GM23338 (cell line): ENCODE data around the gene GPR85. TPM values are rescaled to one million over a fixed set of nuclear protein-coding genes. Genes with fewer than 3 reads are reported as not detected.

Experiments used
- ATAC-seq: fragments of 200-7000 bp; cut with Tn5 transposase; 3 replicates; pipeline ENCODE4 v1.9.1; 2020
- DNase-seq: peaks from one replicate; pipeline ENCODE4 v3.0.0-alpha.2; 2015; ENCODE audit warnings: low spot score
- H2AFZ ChIP-seq: fragments of 200-600 bp; sonication (generic); 2 replicates; pipeline ENCODE4 v1.8.0; 2016; ENCODE audit warnings: antibody characterized with exemption, mild to moderate bottlenecking, moderate library complexity
- H3F3A ChIP-seq: fragments of 200-600 bp; sonication (generic); replicated peaks from 2 replicates; pipeline ENCODE4 v1.8.0; 2017; ENCODE audit warnings: antibody characterized with exemption, mixed run types, low read depth
- H3K27ac ChIP-seq: fragments of 200-600 bp; sonication (generic); 2 replicates; pipeline ENCODE4 v1.6.1; 2016; ENCODE audit warnings: low read depth
- H3K27me3 ChIP-seq: fragments of 200-600 bp; sonication (generic); 2 replicates; pipeline ENCODE4 v1.8.0; 2016; ENCODE audit warnings: mild to moderate bottlenecking, mixed run types, moderate library complexity; ENCODE audit not compliant: insufficient read depth
- H3K36me3 ChIP-seq: fragments of 200-600 bp; sonication (generic); 2 replicates; pipeline ENCODE4 v1.8.0; 2016; ENCODE audit warnings: mild to moderate bottlenecking; ENCODE audit not compliant: insufficient read depth
- H3K4me1 ChIP-seq: fragments of 200-600 bp; sonication (generic); 2 replicates; pipeline ENCODE4 v1.8.0; 2016; ENCODE audit warnings: mild to moderate bottlenecking, moderate library complexity; ENCODE audit not compliant: insufficient read depth
- H3K4me2 ChIP-seq: fragments of 200-600 bp; sonication (generic); 2 replicates; pipeline ENCODE4 v1.7.1; 2017; ENCODE audit warnings: mixed run types
- H3K4me3 ChIP-seq: fragments of 200-600 bp; sonication (generic); 2 replicates; pipeline ENCODE4 v1.6.1; 2016; ENCODE audit warnings: mixed run types
- H3K79me2 ChIP-seq: fragments of 200-600 bp; sonication (generic); replicated peaks from 2 replicates; pipeline ENCODE4 v1.8.0; 2017; ENCODE audit warnings: mild to moderate bottlenecking; ENCODE audit not compliant: insufficient read depth
- H3K9me2 ChIP-seq: fragments of 200-600 bp; sonication (generic); 2 replicates; pipeline ENCODE4 v1.8.0; 2017; ENCODE audit not compliant: insufficient read depth
- H4K20me1 ChIP-seq: fragments of 200-600 bp; sonication (generic); replicated peaks from 2 replicates; pipeline ENCODE4 v1.8.0; 2017; ENCODE audit warnings: mild to moderate bottlenecking; ENCODE audit not compliant: insufficient read depth
- H3K27ac Mint-ChIP-seq: 2 replicates; pipeline ENCODE4 v1.8.0; 2020; ENCODE audit warnings: inconsistent platforms, mild to moderate bottlenecking, moderate library complexity, mixed read lengths
- H3K27me3 Mint-ChIP-seq: 3 replicates; pipeline ENCODE4 v1.8.0; 2022; ENCODE audit warnings: low read depth, mild to moderate bottlenecking, moderate library complexity, mixed read lengths, inconsistent platforms; ENCODE audit not compliant: insufficient read depth, poor library complexity
- H3K36me3 Mint-ChIP-seq: 3 replicates; pipeline ENCODE4 v1.8.0; 2021; ENCODE audit warnings: low read depth, mild to moderate bottlenecking, inconsistent platforms, moderate library complexity, mixed read lengths
- H3K4me1 Mint-ChIP-seq: 3 replicates; pipeline ENCODE4 v1.8.0; 2020; ENCODE audit warnings: mild to moderate bottlenecking, inconsistent platforms, mixed read lengths
- H3K4me3 Mint-ChIP-seq: 3 replicates; pipeline ENCODE4 v1.8.0; 2021; ENCODE audit warnings: moderate library complexity, mild to moderate bottlenecking, inconsistent platforms, mixed read lengths
- H3K9me3 Mint-ChIP-seq: 3 replicates; pipeline ENCODE4 v1.8.0; 2020; ENCODE audit warnings: moderate library complexity, mild to moderate bottlenecking, inconsistent platforms, mixed read lengths
- CREB1 ChIP-seq: fragments of 250-450 bp; sonication (Bioruptor Pico); IDR thresholded peaks from 2 replicates; pipeline ENCODE4 v1.5.0; 2020; ENCODE audit warnings: low read depth, mild to moderate bottlenecking, moderate library complexity
- CTCF ChIP-seq, 2 experiments: fragments of 200-600 bp in 1 of 2; sonication (generic) in 1 of 2; conservative IDR thresholded peaks; 2 replicates each; pipeline versions ENCODE4 v1.5.1 to v1.6.1; 2016 to 2017; ENCODE audit warnings: antibody characterized with exemption in 2 of 2, low read depth in 2 of 2, mild to moderate bottlenecking in 2 of 2, moderate library complexity in 1 of 2
- ETS1 ChIP-seq: IDR thresholded peaks from 2 replicates; pipeline ENCODE4 v1.6.1; 2016; ENCODE audit warnings: antibody characterized with exemption
- JUNB ChIP-seq: IDR thresholded peaks from one replicate; pipeline ENCODE4 v1.6.1; 2016; ENCODE audit warnings: antibody characterized with exemption; ENCODE audit not compliant: unreplicated experiment
- REST ChIP-seq: IDR thresholded peaks from one replicate; pipeline ENCODE4 v1.6.1; 2018; ENCODE audit warnings: antibody characterized with exemption; ENCODE audit not compliant: unreplicated experiment
- STAT1 ChIP-seq: IDR thresholded peaks from one replicate; pipeline ENCODE4 v1.6.1; 2016; ENCODE audit warnings: antibody characterized with exemption; ENCODE audit not compliant: unreplicated experiment
- ZNF331 ChIP-seq: fragments of 250-450 bp; sonication (Bioruptor Pico); IDR thresholded peaks from 2 replicates; pipeline ENCODE4 v1.5.0; 2020; ENCODE audit warnings: low read depth, mild to moderate bottlenecking, moderate library complexity
- ZNF462 ChIP-seq: fragments of 250-450 bp; sonication (Bioruptor Pico); IDR thresholded peaks from 2 replicates; pipeline ENCODE4 v1.5.0; 2020; ENCODE audit warnings: mild to moderate bottlenecking, moderate library complexity
- polyA plus RNA-seq: library from polyadenylated mRNA; unstranded; fragments of >200 nt; fragmentation: Nextera tagmentation; extraction: Ambion mirVana; gene quantifications from 2 replicates; pipeline ENCODE4 v1.2.1, GENCODE V29; 2016
- total RNA-seq: library from RNA; depleted of rRNA; stranded (reverse); fragments of >200 nt; shearing (Covaris generic); gene quantifications from 2 replicates; pipeline ENCODE4 v1.2.3, GENCODE V29; 2014

GPR85 gene
- total and polyA plus RNA-seq, 2 experiments from 2014 or later = 0.16 to 0.35 TPM

DNA sequence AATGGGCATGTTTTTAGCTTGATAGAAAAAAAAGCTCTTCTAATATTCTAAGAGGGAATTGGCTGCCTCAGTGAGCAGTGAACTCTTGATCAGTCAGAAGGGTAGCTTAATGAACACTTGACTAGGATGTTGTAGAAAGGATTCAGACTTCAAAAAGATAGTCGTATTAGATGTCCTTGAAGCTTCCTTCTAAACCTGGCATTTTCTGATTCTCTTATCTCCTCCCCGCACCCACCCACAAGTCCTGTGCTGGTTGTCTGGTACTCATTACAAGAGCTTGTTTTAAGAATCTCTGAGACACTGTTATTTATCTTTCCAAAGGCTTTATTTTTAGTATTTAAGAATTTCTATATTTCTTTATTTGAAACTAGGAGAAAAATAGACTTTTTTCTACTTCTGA, 39.1 kb upstream of the GPR85 start:
- TF ChIP-seq JUNB (no peak), REST (no peak), ZNF331 (no peak), ETS1 (no peak), CREB1 (CRISPR knock-in tag) (no peak), STAT1 (no peak), CTCF (conservative IDR thresholded peaks at IDR 0.05; ENCODE audit: low read depth in 2 of 2) (no peak), ZNF462 (CRISPR knock-in tag) (no peak)
- ATAC-seq = no peak
- no peaks in the 10 kb centered on the region for H3K36me3 ChIP-seq
- DNase-seq = no peak
- H3K4me3 ChIP-seq = no peak overlapping the region
- H3K27me3 Mint-ChIP-seq = peaks cover 3% of the 10 kb centered on the region
- H3K36me3 Mint-ChIP-seq = no peaks in the 10 kb centered on the region
- H3F3A ChIP-seq = no peaks in the 10 kb centered on the region
- H3K4me1 ChIP-seq = no peaks in the 10 kb centered on the region
- H3K4me3 Mint-ChIP-seq = no peak overlapping the region
- no peak overlapping the region for H3K27ac ChIP-seq
- H2AFZ ChIP-seq = no peak overlapping the region
- H3K79me2 ChIP-seq = no peaks in the 10 kb centered on the region
- no peaks in the 10 kb centered on the region for H3K27me3 ChIP-seq
- no peak overlapping the region for H3K27ac Mint-ChIP-seq
- no peaks in the 10 kb centered on the region for H3K9me2 ChIP-seq
- H4K20me1 ChIP-seq = no peaks in the 10 kb centered on the region
- H3K4me1 Mint-ChIP-seq = no peaks in the 10 kb centered on the region
- H3K4me2 ChIP-seq = no peak overlapping the region
- no peaks in the 10 kb centered on the region; the same call in 2 of the 3 replicates for H3K9me3 Mint-ChIP-seq
